HCT116 (cell line): ENCODE data around the gene GALNT2. TPM values are rescaled to one million over a fixed set of nuclear protein-coding genes. Genes with fewer than 3 reads are reported as not detected.

Experiments used
- ATAC-seq: fragments of 200-7000 bp; cut with Tn5 transposase; 2 replicates; pipeline ENCODE4 v1.9.1; 2020; ENCODE audit warnings: mild to moderate bottlenecking, moderate library complexity
- BruUV-seq: library from RNA; stranded (reverse); fragments of 400-500 nt; replicated peaks from 2 replicates; lab custom pipeline; 2021; lab: Mats Ljungman, UMichigan
- CTCF ChIA-PET: fragments of 300-600 bp; sonication (Branson Sonifier 250); formaldehyde crosslinking; loops from one replicate; lab custom pipeline; 2021; ENCODE audit warnings: antibody characterized with exemption; lab: Charles Lee
- POLR2A ChIA-PET: fragments of 300-600, 350-600 bp; sonication (Branson Sonifier 250); formaldehyde crosslinking; loops from one replicate; lab custom pipeline; 2021; ENCODE audit warnings: antibody characterized with exemption; lab: Charles Lee
- RAD21 ChIA-PET, 2 experiments: fragments of 300-600 bp; sonication (Branson Sonifier 250); formaldehyde crosslinking; loops; one replicate each; lab custom pipeline; 2023; ENCODE audit warnings: low total read pairs in 2 of 2; ENCODE audit not compliant: uncharacterized antibody in 2 of 2, unreplicated experiment in 2 of 2, low non-redundant PET in 1 of 2; lab: Charles Lee
- DNase-seq: peaks from one replicate; pipeline ENCODE4 v3.0.0-alpha.2; 2010; ENCODE audit warnings: low read depth, low spot score
- H2AFZ ChIP-seq: fragments of 200-600 bp; shearing (Covaris generic), sonication (generic); 2 replicates; pipeline ENCODE4 v1.6.1; 2017; ENCODE audit warnings: low read depth, mixed run types, mixed read lengths, antibody characterized with exemption, low read length; ENCODE audit not compliant: poor library complexity, severe bottlenecking
- H3K27ac ChIP-seq: 2 replicates; pipeline ENCODE4 v1.5.1; 2012; ENCODE audit warnings: low read depth, low read length
- H3K27me3 ChIP-seq: fragments of 200-600 bp; sonication (generic); 2 replicates; pipeline ENCODE4 v1.6.1; 2016; ENCODE audit warnings: mixed run types, low read length, mixed read lengths; ENCODE audit not compliant: insufficient read depth
- H3K36me3 ChIP-seq, 2 experiments: fragments of 200-500 bp in 1 of 2; fragments of 200-600 bp in 1 of 2; sonication (Bioruptor generic) in 1 of 2; sonication (generic) in 1 of 2; 2 replicates each; pipeline versions ENCODE4 v1.5.1 to v1.6.1; 2014 to 2016; ENCODE audit warnings: low read length in 2 of 2, inconsistent platforms in 1 of 2, mixed read lengths in 1 of 2, mixed run types in 1 of 2; ENCODE audit not compliant: insufficient read depth in 2 of 2, control insufficient read depth in 1 of 2
- H3K4me1 ChIP-seq, 2 experiments: fragments of 200-600 bp in 1 of 2; sonication (generic) in 1 of 2; 2 replicates each; pipeline versions ENCODE4 v1.5.1 to v1.6.1; 2012 to 2017; ENCODE audit warnings: low read length in 2 of 2, inconsistent platforms in 1 of 2, mild to moderate bottlenecking in 1 of 2, mixed read lengths in 1 of 2, mixed run types in 1 of 2, moderate library complexity in 1 of 2; ENCODE audit not compliant: insufficient read depth in 2 of 2, control insufficient read depth in 1 of 2
- H3K4me2 ChIP-seq: fragments of 200-600 bp; sonication (generic); 2 replicates; pipeline ENCODE4 v1.6.1; 2017; ENCODE audit warnings: mixed run types, low read length, mixed read lengths
- H3K4me3 ChIP-seq, 2 experiments: fragments of 200-600 bp in 1 of 2; sonication (generic) in 1 of 2; replicated peaks in 1 of 2; 2 replicates each; pipeline ENCODE4 v1.5.1; 2011 to 2016; ENCODE audit warnings: low read length in 2 of 2, control low read depth in 1 of 2, low read depth in 1 of 2, mild to moderate bottlenecking in 1 of 2, mixed read lengths in 1 of 2, mixed run types in 1 of 2
- H3K79me2 ChIP-seq: fragments of 200-600 bp; sonication (generic); 2 replicates; pipeline ENCODE4 v1.6.1; 2017; ENCODE audit warnings: mild to moderate bottlenecking, mixed run types, low read length, moderate library complexity, mixed read lengths; ENCODE audit not compliant: insufficient read depth
- H3K9ac ChIP-seq: fragments of 200-600 bp; sonication (generic); 2 replicates; pipeline ENCODE4 v1.6.1; 2016; ENCODE audit warnings: low read length, mixed read lengths
- H3K9me2 ChIP-seq: fragments of 200-600 bp; sonication (generic), shearing (Covaris generic); 2 replicates; pipeline ENCODE4 v1.6.1; 2017; ENCODE audit warnings: mixed run types, mild to moderate bottlenecking, moderate library complexity; ENCODE audit not compliant: insufficient read depth
- H3K9me3 ChIP-seq, 2 experiments: fragments of 200-500 bp in 1 of 2; fragments of 200-600 bp in 1 of 2; sonication (Bioruptor generic) in 1 of 2; sonication (generic) in 1 of 2; 2 replicates each; pipeline ENCODE4 v1.6.1; 2014 to 2017; ENCODE audit warnings: low read length in 2 of 2, mixed read lengths in 2 of 2, inconsistent platforms in 1 of 2, low read depth in 1 of 2, mild to moderate bottlenecking in 1 of 2, mixed run types in 1 of 2, moderate library complexity in 1 of 2; ENCODE audit not compliant: control insufficient read depth in 1 of 2, insufficient read depth in 1 of 2
- H4K20me1 ChIP-seq: fragments of 200-600 bp; sonication (generic), shearing (Covaris generic); 2 replicates; pipeline ENCODE4 v1.6.1; 2017; ENCODE audit warnings: mixed run types, mild to moderate bottlenecking, moderate library complexity; ENCODE audit not compliant: insufficient read depth
- EGR1 ChIP-seq: IDR thresholded peaks from 2 replicates; pipeline ENCODE4 v1.6.1; 2012; ENCODE audit warnings: low read depth
- intact Hi-C: fragments of 100-400 bp; cut with micrococcal nuclease; formaldehyde crosslinking; loops from 2 replicates; pipeline ENCODE4 v1.10.0; 2022
- total RNA-seq: library from RNA; stranded (reverse); gene quantifications from one replicate; pipeline ENCODE4 v1.2.1, GENCODE V29; 2021; ENCODE audit not compliant: unreplicated experiment
- TF ChIP-seq, protein P1 (sequence below), 3 experiments: fragments of 200-600 bp in 1 of 3; sonication (generic) in 1 of 3; IDR thresholded peaks in 2 of 3; conservative IDR thresholded peaks in 1 of 3; 2 replicates each; pipeline ENCODE4 v1.5.1; 2012 to 2017; ENCODE audit warnings: low read depth in 2 of 3, low read length in 2 of 3, antibody characterized with exemption in 1 of 3, borderline replicate concordance in 1 of 3, control low read depth in 1 of 3, mild to moderate bottlenecking in 1 of 3, mixed read lengths in 1 of 3, mixed run types in 1 of 3, moderate library complexity in 1 of 3; ENCODE audit not compliant: insufficient read depth in 1 of 3

Gene GALNT2
- total RNA-seq, 1 experiment from 2014 or later = 40.8 TPM

DNA sequence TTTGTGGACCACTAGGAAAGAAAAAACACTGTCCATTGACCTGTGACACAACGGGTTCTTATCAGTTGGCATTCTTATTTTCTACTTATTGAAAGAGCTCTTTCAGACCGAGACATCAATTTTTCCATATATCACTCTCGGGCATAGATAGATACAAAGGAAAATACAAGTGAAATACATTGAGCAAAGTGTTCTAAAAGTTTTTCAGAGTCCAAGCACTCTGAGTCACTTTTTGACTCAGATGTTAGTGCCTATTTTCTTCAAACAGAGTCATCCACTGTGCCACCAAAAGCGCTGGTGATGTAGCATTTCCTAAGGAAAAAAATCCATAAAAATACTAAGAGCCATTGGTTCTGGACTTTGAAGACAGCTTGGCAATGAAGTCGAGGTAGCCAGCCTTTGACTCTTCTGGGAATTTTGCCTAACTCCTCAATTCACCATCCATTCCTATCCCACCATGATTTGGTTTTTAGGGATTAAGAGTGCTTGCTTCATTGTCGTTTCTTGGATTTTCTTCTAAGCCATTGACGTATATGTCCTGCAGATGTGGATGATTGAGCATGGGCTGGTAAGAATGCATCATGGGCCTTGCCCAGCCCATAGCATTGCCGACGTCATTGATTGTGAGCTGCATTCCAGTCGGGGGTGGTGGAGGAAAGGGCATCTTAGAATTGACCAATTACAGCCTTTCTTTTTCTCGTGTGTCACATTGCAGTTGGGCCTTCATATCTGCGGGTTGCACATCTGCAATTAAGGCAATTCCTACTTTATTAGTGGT lies 10.6 kb downstream of the GALNT2 start (continued):
- TF ChIP-seq EGR1 = no peak

- TF ChIP-seq, protein P1, sequence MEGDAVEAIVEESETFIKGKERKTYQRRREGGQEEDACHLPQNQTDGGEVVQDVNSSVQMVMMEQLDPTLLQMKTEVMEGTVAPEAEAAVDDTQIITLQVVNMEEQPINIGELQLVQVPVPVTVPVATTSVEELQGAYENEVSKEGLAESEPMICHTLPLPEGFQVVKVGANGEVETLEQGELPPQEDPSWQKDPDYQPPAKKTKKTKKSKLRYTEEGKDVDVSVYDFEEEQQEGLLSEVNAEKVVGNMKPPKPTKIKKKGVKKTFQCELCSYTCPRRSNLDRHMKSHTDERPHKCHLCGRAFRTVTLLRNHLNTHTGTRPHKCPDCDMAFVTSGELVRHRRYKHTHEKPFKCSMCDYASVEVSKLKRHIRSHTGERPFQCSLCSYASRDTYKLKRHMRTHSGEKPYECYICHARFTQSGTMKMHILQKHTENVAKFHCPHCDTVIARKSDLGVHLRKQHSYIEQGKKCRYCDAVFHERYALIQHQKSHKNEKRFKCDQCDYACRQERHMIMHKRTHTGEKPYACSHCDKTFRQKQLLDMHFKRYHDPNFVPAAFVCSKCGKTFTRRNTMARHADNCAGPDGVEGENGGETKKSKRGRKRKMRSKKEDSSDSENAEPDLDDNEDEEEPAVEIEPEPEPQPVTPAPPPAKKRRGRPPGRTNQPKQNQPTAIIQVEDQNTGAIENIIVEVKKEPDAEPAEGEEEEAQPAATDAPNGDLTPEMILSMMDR (IDR thresholded peaks at IDR 0.05 in 2 of 3, conservative IDR thresholded peaks at IDR 0.05 in 1 of 3; ENCODE audit: borderline replicate concordance in 1 of 3, insufficient read depth in 1 of 3, low read depth in 2 of 3, low read length in 2 of 3) = no peak
- Histone ChIP-seq H3K9me2 (no peaks in the 10 kb centered on the region), H2AFZ (no peak overlapping the region), H3K79me2 (peaks cover 43% of the 10 kb centered on the region), H3K4me3 (no peak overlapping the region), H3K4me2 (no peak overlapping the region), H3K9me3 (peaks cover 0 to 8% of the 10 kb centered on the region in 2 experiments; a peak in 1 of 4 replicates), H3K27ac (no peak overlapping the region), H3K9ac (no peak overlapping the region), H3K27me3 (no peaks in the 10 kb centered on the region), H3K4me1 (peaks cover 10 to 11% of the 10 kb centered on the region in 2 experiments), H3K36me3 (no peaks in the 10 kb centered on the region), H4K20me1 (no peaks in the 10 kb centered on the region)
- POLR2A ChIA-PET = no interaction called here
- CTCF ChIA-PET = no interaction called here
- intact Hi-C loops = no loop called here
- RAD21 ChIA-PET = no interaction called here
- no peak for ATAC-seq
- BruUV-seq = no TSS peak
- DNase-seq = no peak
These were observed 12.4 kb downstream of the GALNT2 start for GRCh38 chr1:230079199-230080024.
